Endothelial cell of umbilical vein (primary cell): ENCODE results near the gene CPZ.

Experiments used
- CTCF ChIP-seq, 2 donors: IDR thresholded peaks; 1 replicate in 1 of 2; 2 replicates in 1 of 2; pipeline ENCODE4 v1.5.1; 2011; ENCODE audit warnings: low read length in 2 of 2, mild to moderate bottlenecking in 2 of 2, moderate library complexity in 2 of 2, control low read depth in 1 of 2, inconsistent platforms in 1 of 2, low read depth in 1 of 2; ENCODE audit not compliant: insufficient read depth in 1 of 2; ENCODE audit errors: extremely low read depth in 1 of 2
- POLR2A ChIP-seq: IDR thresholded peaks from 2 replicates; pipeline ENCODE4 v1.6.1; 2012; ENCODE audit warnings: low read depth, mild to moderate bottlenecking, control low read depth, low read length

DNA sequence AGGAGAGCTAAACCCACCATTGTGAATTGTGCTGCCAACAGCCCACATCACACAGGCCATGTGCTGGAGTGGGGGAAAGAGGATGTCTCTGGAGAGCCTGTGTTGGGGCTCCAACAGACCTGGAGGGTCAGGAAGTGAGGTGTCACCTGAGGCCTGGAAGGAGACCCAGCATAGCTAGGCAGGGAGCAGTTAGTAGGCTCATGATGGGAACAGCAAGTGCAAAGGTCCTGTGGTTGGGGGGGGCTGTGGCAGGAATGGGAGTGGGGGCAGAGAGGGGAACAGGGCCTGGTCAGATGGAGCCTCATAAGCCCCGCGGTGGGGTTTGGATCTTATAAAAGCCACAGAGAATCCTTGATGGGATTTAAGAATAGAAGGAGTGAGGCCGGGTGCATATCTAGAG lies 48.3 kb upstream of the CPZ start:
- TF ChIP-seq POLR2A = no peak
- no peak for TF ChIP-seq CTCF (IDR thresholded peaks at IDR 0.05; ENCODE audit: extremely low read depth in 1 of 2, insufficient read depth in 1 of 2, low read depth in 1 of 2, low read length in 2 of 2)
